K562 (cell line): ENCODE measurements around the gene AP2S1. TPM values are rescaled to one million over a fixed set of nuclear protein-coding genes. Genes with fewer than 3 reads are reported as not detected.

Experiments used
- BRD9 ChIP-seq: fragments of 450-650 bp; IDR thresholded peaks from 2 replicates; pipeline ENCODE4 v1.6.1; 2018; ENCODE audit warnings: low read depth; ENCODE audit not compliant: partially characterized antibody
- BRF1 ChIP-seq: IDR thresholded peaks from 3 replicates; pipeline ENCODE4 v1.6.1; 2011; ENCODE audit warnings: borderline replicate concordance, mild to moderate bottlenecking; ENCODE audit not compliant: insufficient read length; ENCODE audit errors: extremely low read depth
- ETS2 ChIP-seq: IDR thresholded peaks from 2 replicates; pipeline ENCODE4 v1.6.1; 2016; ENCODE audit warnings: borderline replicate concordance, missing genetic modification characterization, mild to moderate bottlenecking, moderate library complexity, missing compliant biosample characterization; ENCODE audit not compliant: poor library complexity, severe bottlenecking
- GTF2F1 ChIP-seq: IDR thresholded peaks from 2 replicates; pipeline ENCODE4 v1.6.1; 2011; ENCODE audit warnings: low read depth, low read length, improper control_type of control experiment
- KLF16 ChIP-seq: IDR thresholded peaks from 2 replicates; pipeline ENCODE4 v1.6.1; 2016; ENCODE audit warnings: antibody characterized with exemption
- MCM7 ChIP-seq, 2 experiments: fragments of 450-650 bp; IDR thresholded peaks; 2 replicates each; pipeline ENCODE4 v1.6.1; 2016 to 2018
- RFX1 ChIP-seq: fragments of 450-650 bp; IDR thresholded peaks from 2 replicates; pipeline ENCODE4 v1.6.1; 2016; ENCODE audit warnings: mild to moderate bottlenecking, moderate library complexity
- XRCC3 ChIP-seq: fragments of 450-650 bp; IDR thresholded peaks from 2 replicates; pipeline ENCODE4 v1.6.1; 2017; ENCODE audit warnings: mild to moderate bottlenecking, moderate library complexity
- ZNF785 ChIP-seq: fragments of 250-450 bp; sonication (Bioruptor Pico); IDR thresholded peaks from 2 replicates; pipeline ENCODE4 v1.4.0; 2020; ENCODE audit warnings: mild to moderate bottlenecking
- polyA plus RNA-seq, 8 experiments: library from polyadenylated mRNA; depleted of rRNA in 4 of 8; stranded (reverse) in 5 of 8; unstranded in 3 of 8; fragments of >200 nt; fragmentation: Nextera tagmentation in 2 of 8; fragmentation: Illumina TruSeq in 1 of 8; extraction: Ambion mirVana in 2 of 8; extraction: Trizol in 1 of 8; gene quantifications; 2 replicates each; pipeline versions ENCODE4 v1.2.1 to v1.2.3, GENCODE V29; 2011 to 2014; ENCODE audit warnings: inconsistent platforms in 1 of 8, missing spikeins in 1 of 8
- total RNA-seq, 7 experiments: library from RNA; depleted of rRNA in 6 of 7; stranded (reverse); fragments of >200 nt in 6 of 7; fragmentation: Illumina TruSeq in 2 of 7; extraction: Trizol in 2 of 7; gene quantifications; 2 replicates each; pipeline versions ENCODE4 v1.2.1 to v1.2.3, GENCODE V29; 2011 to 2021; ENCODE audit warnings: low replicate concordance in 1 of 7
- TF ChIP-seq, protein P1 (sequence below): fragments of 250-450 bp; sonication (Bioruptor Pico); IDR thresholded peaks from 2 replicates; pipeline ENCODE4 v1.5.0; 2020; ENCODE audit warnings: mild to moderate bottlenecking, borderline replicate concordance
- TF ChIP-seq, protein P2 (sequence below): fragments of 450-650 bp; formaldehyde crosslinking; IDR thresholded peaks from 2 replicates; pipeline ENCODE4 v1.4.0; 2020; ENCODE audit warnings: mild to moderate bottlenecking
- TF ChIP-seq, protein P3 (sequence below), 2 experiments: fragments of 250-450 bp in 1 of 2; fragments of 450-650 bp in 1 of 2; sonication (Bioruptor Pico) in 1 of 2; IDR thresholded peaks; 2 replicates each; pipeline versions ENCODE4 v1.6.1 to v1.8.0; 2016 to 2021; ENCODE audit warnings: mild to moderate bottlenecking in 2 of 2, moderate library complexity in 2 of 2, missing compliant biosample characterization in 1 of 2, missing genetic modification characterization in 1 of 2
- TF ChIP-seq, protein P4 (sequence below): fragments of 450-650 bp; IDR thresholded peaks from 2 replicates; pipeline ENCODE4 v1.7.1; 2018; ENCODE audit warnings: mild to moderate bottlenecking, low read depth; ENCODE audit not compliant: partially characterized antibody

AP2S1 gene
- total and polyA plus RNA-seq, 9 of the 15 experiments (the other 6 are each of a cell fraction or from before 2014, with no cell fraction given) = 32.4 to 294 (median 136) TPM

DNA sequence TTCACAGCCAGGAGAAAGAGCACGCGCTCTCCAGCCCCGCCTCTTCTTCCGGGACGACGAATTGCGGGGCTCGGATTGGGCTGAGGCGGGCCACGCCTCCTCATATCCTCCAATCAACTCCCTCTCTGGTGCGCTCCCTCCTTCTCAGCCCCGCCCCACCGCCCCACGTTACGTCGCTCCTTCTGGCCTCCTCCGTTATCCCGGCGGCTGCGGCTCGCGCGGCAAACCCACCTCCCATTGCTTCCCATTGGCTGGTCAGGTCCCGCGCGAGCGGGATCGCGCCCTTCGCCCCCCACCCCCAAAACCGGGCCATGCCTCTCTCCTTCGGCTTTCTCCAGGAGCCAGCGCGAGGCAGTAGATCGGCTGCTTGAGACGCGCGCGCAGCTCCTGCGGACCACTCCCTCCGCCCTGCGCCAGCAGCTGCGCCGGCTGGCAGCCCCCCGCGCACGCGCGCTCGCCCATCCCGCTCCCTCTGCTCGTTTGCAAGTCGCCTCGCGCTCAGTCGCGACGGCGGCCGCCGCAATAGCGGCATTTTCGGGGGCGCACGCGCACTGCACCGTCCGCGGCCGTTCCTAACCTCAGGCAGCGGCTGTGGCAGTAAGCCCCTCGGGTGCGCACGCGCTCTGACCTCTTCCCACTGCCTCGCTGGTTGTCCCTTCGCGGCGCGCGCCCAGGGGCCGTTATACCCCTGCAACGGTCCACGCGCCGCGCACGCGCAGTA is 9.6 kb upstream of the AP2S1 start (continued):
- TF ChIP-seq, protein P1, sequence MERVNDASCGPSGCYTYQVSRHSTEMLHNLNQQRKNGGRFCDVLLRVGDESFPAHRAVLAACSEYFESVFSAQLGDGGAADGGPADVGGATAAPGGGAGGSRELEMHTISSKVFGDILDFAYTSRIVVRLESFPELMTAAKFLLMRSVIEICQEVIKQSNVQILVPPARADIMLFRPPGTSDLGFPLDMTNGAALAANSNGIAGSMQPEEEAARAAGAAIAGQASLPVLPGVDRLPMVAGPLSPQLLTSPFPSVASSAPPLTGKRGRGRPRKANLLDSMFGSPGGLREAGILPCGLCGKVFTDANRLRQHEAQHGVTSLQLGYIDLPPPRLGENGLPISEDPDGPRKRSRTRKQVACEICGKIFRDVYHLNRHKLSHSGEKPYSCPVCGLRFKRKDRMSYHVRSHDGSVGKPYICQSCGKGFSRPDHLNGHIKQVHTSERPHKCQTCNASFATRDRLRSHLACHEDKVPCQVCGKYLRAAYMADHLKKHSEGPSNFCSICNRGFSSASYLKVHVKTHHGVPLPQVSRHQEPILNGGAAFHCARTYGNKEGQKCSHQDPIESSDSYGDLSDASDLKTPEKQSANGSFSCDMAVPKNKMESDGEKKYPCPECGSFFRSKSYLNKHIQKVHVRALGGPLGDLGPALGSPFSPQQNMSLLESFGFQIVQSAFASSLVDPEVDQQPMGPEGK (CRISPR knock-in tag) = no peak
- TF ChIP-seq RFX1 = no peak
- peak; percentile 64; the same call in 1 of the 2 replicates for TF ChIP-seq GTF2F1
- TF ChIP-seq, protein P2, sequence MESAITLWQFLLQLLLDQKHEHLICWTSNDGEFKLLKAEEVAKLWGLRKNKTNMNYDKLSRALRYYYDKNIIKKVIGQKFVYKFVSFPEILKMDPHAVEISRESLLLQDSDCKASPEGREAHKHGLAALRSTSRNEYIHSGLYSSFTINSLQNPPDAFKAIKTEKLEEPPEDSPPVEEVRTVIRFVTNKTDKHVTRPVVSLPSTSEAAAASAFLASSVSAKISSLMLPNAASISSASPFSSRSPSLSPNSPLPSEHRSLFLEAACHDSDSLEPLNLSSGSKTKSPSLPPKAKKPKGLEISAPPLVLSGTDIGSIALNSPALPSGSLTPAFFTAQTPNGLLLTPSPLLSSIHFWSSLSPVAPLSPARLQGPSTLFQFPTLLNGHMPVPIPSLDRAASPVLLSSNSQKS (CRISPR knock-in tag) = no peak
- no peak for TF ChIP-seq BRD9
- TF ChIP-seq MCM7 (IDR thresholded peaks at IDR 0.05) = no peak
- no peak for TF ChIP-seq BRF1
- no peak for TF ChIP-seq XRCC3
- no peak for TF ChIP-seq ZNF785 (CRISPR knock-in tag)
- TF ChIP-seq, protein P3, sequence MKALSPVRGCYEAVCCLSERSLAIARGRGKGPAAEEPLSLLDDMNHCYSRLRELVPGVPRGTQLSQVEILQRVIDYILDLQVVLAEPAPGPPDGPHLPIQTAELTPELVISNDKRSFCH (CRISPR knock-in tag; IDR thresholded peaks at IDR 0.05) = no peak
- TF ChIP-seq, protein P3 (tag; IDR thresholded peaks at IDR 0.05) = peak; percentile 78
- TF ChIP-seq ETS2 (tag) = no peak
- no peak for TF ChIP-seq KLF16
- TF ChIP-seq, protein P4, sequence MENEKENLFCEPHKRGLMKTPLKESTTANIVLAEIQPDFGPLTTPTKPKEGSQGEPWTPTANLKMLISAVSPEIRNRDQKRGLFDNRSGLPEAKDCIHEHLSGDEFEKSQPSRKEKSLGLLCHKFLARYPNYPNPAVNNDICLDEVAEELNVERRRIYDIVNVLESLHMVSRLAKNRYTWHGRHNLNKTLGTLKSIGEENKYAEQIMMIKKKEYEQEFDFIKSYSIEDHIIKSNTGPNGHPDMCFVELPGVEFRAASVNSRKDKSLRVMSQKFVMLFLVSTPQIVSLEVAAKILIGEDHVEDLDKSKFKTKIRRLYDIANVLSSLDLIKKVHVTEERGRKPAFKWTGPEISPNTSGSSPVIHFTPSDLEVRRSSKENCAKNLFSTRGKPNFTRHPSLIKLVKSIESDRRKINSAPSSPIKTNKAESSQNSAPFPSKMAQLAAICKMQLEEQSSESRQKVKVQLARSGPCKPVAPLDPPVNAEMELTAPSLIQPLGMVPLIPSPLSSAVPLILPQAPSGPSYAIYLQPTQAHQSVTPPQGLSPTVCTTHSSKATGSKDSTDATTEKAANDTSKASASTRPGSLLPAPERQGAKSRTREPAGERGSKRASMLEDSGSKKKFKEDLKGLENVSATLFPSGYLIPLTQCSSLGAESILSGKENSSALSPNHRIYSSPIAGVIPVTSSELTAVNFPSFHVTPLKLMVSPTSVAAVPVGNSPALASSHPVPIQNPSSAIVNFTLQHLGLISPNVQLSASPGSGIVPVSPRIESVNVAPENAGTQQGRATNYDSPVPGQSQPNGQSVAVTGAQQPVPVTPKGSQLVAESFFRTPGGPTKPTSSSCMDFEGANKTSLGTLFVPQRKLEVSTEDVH = peak; percentile 73
